Choroid plexus epithelial cell (primary cell): ENCODE measurements around the gene LY9.
"Not testable (repeated sequence)": the region's sequence is repeated elsewhere in the genome, so short reads cannot be mapped to it uniquely, and the experiment has no call there.

Experiments used
- DNase-seq: peaks from one replicate; pipeline ENCODE4 v3.0.0-alpha.2; 2010; ENCODE audit warnings: low read depth
- H3K4me3 ChIP-seq: 2 replicates; pipeline ENCODE4 v1.5.1; 2011; ENCODE audit warnings: low read depth, mild to moderate bottlenecking, control low read depth, low read length, moderate library complexity
- CTCF ChIP-seq: conservative IDR thresholded peaks from 2 replicates; pipeline ENCODE4 v1.5.1; 2011; ENCODE audit warnings: low read depth, mild to moderate bottlenecking, control low read depth, inconsistent platforms, low read length, moderate library complexity

Gene LY9

GRCh38 chr1:160863774-160864131 is 67.8 kb downstream of the LY9 start:
- H3K4me3 ChIP-seq, result no peak overlapping the region
- no peak for DNase-seq
- no peak for TF ChIP-seq CTCF

GRCh38 chr1:160864173-160864572 is 68.2 kb downstream of the LY9 start:
- no peak overlapping the region for H3K4me3 ChIP-seq
- DNase-seq, result no peak

GRCh38 chr1:160865337-160865736 is 69.4 kb downstream of the LY9 start:
- TF ChIP-seq CTCF, result no peak
- no peak for DNase-seq
- no peak overlapping the region for H3K4me3 ChIP-seq

More at GRCh38 chr1:160864173-160864572, 68.2 kb downstream of the LY9 start:
- no peak for TF ChIP-seq CTCF

GRCh38 chr1:160866001-160866694 is 70.2 kb downstream of the LY9 start:
- H3K4me3 ChIP-seq, result no peak overlapping the region
- DNase-seq, result no peak
- TF ChIP-seq CTCF, result no peak

- TF ChIP-seq CTCF, result no peak
- no peak for DNase-seq
Measured at GRCh38 chr1:160866695-160867260, 70.8 kb downstream of the LY9 start.

GRCh38 chr1:160867651-160868050 is 71.7 kb downstream of the LY9 start:
- DNase-seq, H3K4me3 ChIP-seq: not testable (repeated sequence)

More at GRCh38 chr1:160866695-160867260, 70.8 kb downstream of the LY9 start:
- H3K4me3 ChIP-seq, result no peak overlapping the region

- no peak for DNase-seq
- H3K4me3 ChIP-seq, result no peak overlapping the region
- no peak for TF ChIP-seq CTCF
Measured at GRCh38 chr1:160868141-160868540, 72.2 kb downstream of the LY9 start.
